DMS53 (cell line): Measurements from ENCODE around the gene CKLF.

ENCODE experiments used
- DNase-seq: peaks from one replicate; lab custom pipeline; 2025; lab: John Stamatoyannopoulos, UW

CKLF gene

GRCh38 chr16:66517586-66518263, 34.7 kb upstream of the CKLF start:
- no peak for DNase-seq

- DNase-seq: no peak
Measured at GRCh38 chr16:66519482-66520373, 32.6 kb upstream of the CKLF start.

GRCh38 chr16:66520406-66521170, 31.8 kb upstream of the CKLF start:
- no peak for DNase-seq

GRCh38 chr16:66521252-66521713, 31.1 kb upstream of the CKLF start:
- no peak for DNase-seq

- peak; percentile 8 for DNase-seq
Measured at GRCh38 chr16:66521951-66522771, 30.2 kb upstream of the CKLF start.

GRCh38 chr16:66522816-66523590, 29.4 kb upstream of the CKLF start:
- DNase-seq: no peak

GRCh38 chr16:66523861-66524354, 28.5 kb upstream of the CKLF start:
- no peak for DNase-seq

GRCh38 chr16:66524601-66525164, 27.7 kb upstream of the CKLF start:
- DNase-seq: no peak

- no peak for DNase-seq
Measured at GRCh38 chr16:66525396-66526180, 26.8 kb upstream of the CKLF start.

- no peak for DNase-seq
Measured at GRCh38 chr16:66528294-66528693, 24.1 kb upstream of the CKLF start.

GRCh38 chr16:66529475-66529874, 22.9 kb upstream of the CKLF start:
- DNase-seq: no peak

- DNase-seq: no peak
Measured at GRCh38 chr16:66534376-66534799, 18.0 kb upstream of the CKLF start.

- no peak for DNase-seq
Measured at GRCh38 chr16:66536525-66536924, 15.9 kb upstream of the CKLF start.

- DNase-seq: no peak
Measured at GRCh38 chr16:66537236-66537635, 15.1 kb upstream of the CKLF start.

- DNase-seq: no peak
Measured at GRCh38 chr16:66538910-66539309, 13.5 kb upstream of the CKLF start.

- peak; percentile 69 for DNase-seq
Measured at GRCh38 chr16:66539623-66540469, 12.5 kb upstream of the CKLF start.

GRCh38 chr16:66541388-66542355, 10.7 kb upstream of the CKLF start:
- DNase-seq: no peak
